ENCODE measurements around the gene CARMIL3. TPM values are rescaled to one million over a fixed set of nuclear protein-coding genes. Genes with fewer than 3 reads are reported as not detected.
A peak's percentile ranks its signal among the peaks of the same experiment; 100 is the strongest.
"Not testable (repeated sequence)": the region's sequence is repeated elsewhere in the genome, so short reads cannot be mapped to it uniquely, and the experiment has no call there.

Gene CARMIL3
- total RNA-seq, 1 donor from 2014 or later, result 0.96 TPM

DNA sequence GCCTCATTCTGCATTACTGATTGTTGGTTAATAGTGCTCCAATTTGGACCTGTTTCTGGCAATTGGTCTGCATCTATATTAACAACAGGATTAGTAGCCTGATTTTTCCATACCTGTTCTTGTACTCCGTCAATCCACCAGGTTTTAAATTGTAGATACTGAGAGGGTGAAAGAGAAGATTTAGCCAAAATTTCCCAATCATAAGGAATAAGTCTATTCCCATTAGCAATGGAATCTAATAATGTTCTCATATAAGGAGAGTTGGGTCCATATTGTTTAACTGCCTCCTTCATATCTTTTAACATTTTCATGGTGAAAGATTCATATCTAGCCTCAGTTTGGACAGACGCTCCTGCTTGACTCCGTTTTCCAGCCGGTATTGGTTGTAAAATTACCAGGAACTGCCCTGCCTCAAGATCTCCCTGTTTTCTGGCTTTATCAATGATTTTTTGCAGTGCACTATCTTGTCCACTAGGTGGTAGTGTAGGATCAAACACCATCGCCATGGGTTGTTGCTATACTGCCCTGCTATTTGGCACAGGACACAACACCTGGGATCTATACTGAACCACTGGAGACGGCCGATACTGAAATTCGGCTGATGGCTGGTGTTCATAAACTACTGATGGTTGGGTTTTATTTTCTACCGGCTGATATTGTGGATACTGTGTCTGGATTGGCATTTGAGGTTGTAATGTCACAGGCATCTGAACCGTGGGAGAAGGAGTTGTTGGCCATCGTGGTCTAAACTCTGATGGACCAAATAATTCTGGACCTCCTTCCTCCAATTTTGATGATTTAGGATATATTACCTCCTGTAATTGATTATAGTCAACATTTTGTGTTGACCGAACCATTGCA is 37.9 kb upstream of the CARMIL3 start:
- H3K27me3 ChIP-seq, result no peaks in the 10 kb centered on the region
- H3K4me1 ChIP-seq, result no peaks in the 10 kb centered on the region
- ATAC-seq, result peak; percentile 96
- no peak overlapping the region for H3K4me3 ChIP-seq
- H3K27ac ChIP-seq, result no peak overlapping the region
- DNase-seq, result no peak
- TF ChIP-seq, protein P1, sequence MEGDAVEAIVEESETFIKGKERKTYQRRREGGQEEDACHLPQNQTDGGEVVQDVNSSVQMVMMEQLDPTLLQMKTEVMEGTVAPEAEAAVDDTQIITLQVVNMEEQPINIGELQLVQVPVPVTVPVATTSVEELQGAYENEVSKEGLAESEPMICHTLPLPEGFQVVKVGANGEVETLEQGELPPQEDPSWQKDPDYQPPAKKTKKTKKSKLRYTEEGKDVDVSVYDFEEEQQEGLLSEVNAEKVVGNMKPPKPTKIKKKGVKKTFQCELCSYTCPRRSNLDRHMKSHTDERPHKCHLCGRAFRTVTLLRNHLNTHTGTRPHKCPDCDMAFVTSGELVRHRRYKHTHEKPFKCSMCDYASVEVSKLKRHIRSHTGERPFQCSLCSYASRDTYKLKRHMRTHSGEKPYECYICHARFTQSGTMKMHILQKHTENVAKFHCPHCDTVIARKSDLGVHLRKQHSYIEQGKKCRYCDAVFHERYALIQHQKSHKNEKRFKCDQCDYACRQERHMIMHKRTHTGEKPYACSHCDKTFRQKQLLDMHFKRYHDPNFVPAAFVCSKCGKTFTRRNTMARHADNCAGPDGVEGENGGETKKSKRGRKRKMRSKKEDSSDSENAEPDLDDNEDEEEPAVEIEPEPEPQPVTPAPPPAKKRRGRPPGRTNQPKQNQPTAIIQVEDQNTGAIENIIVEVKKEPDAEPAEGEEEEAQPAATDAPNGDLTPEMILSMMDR (IDR thresholded peaks at IDR 0.05), result peak; percentile 91
- no peaks in the 10 kb centered on the region for H3K36me3 ChIP-seq
- no peaks in the 10 kb centered on the region for H3K9me3 ChIP-seq
- intact Hi-C loops (cut with DNase I), result no loop called here

DNA sequence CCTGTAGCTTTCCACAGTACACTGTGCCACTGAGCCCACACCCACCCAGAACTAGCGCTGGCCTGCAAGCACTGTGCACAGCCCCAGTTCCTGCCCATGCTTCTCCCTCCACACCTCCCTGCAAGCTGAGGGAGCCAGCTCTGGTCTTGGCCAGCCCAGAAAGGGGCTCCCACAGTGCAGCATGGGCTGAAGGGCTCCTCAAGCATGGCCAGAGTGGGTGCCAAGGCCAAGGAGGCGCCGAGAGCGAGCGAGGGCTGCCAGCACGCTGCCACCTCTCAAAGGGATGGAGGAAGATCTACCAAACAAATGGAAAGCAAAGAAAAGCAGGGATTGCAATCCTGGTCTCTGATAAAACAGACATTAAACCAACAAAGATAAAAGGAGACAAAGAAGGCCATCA is 36.1 kb upstream of the CARMIL3 start:
- intact Hi-C loops (cut with DNase I), result loop anchor here (5.0 kb wide), 1 partner anchor 43 kb away; no protein-coding TSS in a partner anchor
- not testable (repeated sequence) for ATAC-seq

DNA sequence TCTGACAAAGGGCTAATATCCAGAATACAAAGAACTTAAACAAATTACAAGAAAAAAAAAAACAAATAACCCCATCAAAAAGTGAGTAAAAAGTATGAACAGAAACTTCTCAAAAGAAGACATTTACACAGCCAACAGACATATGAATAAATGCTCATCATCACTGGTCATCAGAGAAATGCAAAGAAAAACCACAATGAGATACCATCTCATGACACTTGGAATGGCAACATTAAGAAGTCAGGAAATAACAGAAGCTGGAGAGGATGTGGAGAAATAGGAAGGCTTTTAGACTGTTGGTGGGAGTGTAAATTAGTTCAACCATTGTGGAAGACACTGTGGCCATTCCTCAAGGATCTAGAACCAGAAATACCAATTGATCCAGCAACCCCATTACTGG is 32.8 kb upstream of the CARMIL3 start:
- not testable (repeated sequence) for H3K27ac ChIP-seq, H3K9me3 ChIP-seq, H3K27me3 ChIP-seq, H3K36me3 ChIP-seq, DNase-seq, ATAC-seq, H3K4me3 ChIP-seq, H3K4me1 ChIP-seq
- intact Hi-C loops (cut with DNase I), result loop anchor here (5.0 kb wide), 1 partner anchor 47 kb away; no protein-coding TSS in a partner anchor

More for the DNA sequence above, 36.1 kb upstream of the CARMIL3 start:
- DNase-seq, H3K27ac ChIP-seq, H3K27me3 ChIP-seq, H3K4me1 ChIP-seq, H3K36me3 ChIP-seq, H3K9me3 ChIP-seq, H3K4me3 ChIP-seq: not testable (repeated sequence)

DNA sequence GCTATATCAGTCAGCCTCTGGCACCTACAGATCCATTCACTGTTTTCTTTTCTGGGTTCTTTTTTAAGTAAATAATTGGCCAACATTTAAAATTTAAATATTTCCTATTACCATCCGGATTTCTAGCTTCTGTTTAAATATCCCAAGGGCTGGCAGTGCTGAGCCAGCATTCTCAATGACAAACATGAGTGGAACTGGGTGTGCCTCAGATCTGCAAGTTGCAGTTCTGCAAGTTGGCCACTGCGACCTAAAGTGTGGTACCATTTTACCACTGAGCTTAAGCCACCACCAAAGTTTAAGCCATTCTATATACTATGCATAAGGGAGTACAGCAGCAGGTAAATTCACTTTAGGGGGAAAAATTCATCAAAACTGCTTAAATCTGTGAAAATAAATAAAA is 31.9 kb upstream of the CARMIL3 start:
- DNase-seq, H3K27me3 ChIP-seq, H3K27ac ChIP-seq, H3K4me1 ChIP-seq, H3K4me3 ChIP-seq, H3K9me3 ChIP-seq, H3K36me3 ChIP-seq: not testable (repeated sequence)
- TF ChIP-seq, protein P1 (IDR thresholded peaks at IDR 0.05), result peak; percentile 19
- peak; percentile 86 for ATAC-seq
- intact Hi-C loops (cut with DNase I), result loop anchor here (5.0 kb wide), 1 partner anchor 48 kb away; no protein-coding TSS in a partner anchor

DNA sequence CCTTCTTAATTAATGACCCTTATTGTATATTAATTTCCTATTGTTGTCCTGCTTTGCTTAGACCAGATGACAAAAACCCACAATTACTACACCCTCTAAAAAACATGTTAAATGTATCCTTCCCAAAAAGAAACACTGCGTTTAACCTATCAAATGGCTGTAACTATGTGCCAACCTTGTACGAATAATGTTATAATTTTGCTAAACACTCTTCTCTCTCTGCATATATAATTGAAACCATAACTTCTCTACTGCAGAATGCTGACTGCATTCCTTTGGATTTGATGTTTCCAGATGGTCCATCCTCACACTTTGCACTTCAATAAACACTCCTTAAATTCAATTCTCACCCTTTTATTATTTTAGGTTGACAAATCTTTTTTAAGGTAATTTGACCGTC is 31.3 kb upstream of the CARMIL3 start:
- H3K27me3 ChIP-seq; H3K4me3 ChIP-seq; intact Hi-C loops (cut with DNase I); H3K27ac ChIP-seq; H3K9me3 ChIP-seq; DNase-seq; ATAC-seq; H3K36me3 ChIP-seq; H3K4me1 ChIP-seq: not testable (repeated sequence)

DNA sequence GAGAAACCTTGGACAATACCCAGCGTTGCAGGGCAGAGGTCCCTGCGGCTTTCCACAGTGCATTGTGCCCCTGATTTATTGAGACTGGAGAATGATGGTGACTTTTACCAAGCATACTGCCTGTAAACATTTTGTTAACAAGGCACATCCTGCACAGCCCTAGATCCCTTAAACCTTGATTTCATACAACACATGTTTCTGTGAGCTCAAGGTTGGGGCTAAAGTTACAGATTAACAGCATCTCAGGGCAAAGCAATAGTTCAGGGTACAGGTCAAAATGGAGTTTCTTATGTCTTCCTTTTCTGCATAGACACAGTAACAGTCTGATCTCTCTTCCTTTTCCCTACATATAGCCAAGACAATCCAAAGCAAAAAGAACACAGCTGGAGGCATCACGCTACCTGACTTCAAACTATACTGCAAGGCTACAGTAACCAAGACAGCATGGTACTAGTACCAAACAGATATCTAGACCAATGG is 26.8 kb upstream of the CARMIL3 start:
- H3K27ac ChIP-seq; H3K4me3 ChIP-seq; H3K4me1 ChIP-seq; DNase-seq; H3K27me3 ChIP-seq; H3K9me3 ChIP-seq; intact Hi-C loops (cut with DNase I); ATAC-seq; H3K36me3 ChIP-seq: not testable (repeated sequence)

DNA sequence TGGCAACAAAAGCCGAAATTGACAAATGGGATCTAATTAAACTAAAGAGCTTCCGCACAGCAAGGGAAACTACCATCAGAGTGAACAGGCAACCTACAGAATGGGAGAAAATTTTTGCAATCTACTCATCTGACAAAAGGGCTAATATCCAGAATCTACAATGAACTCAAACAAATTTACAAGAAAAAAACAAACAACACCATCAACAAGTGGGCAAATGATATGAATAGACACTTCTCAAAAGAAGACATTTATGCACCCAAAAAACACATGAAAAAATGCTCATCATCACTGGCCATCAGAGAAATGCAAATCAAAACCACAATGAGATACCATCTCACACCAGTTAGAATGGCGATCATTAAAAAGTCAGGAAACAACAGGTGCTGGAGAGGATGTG is 22.1 kb upstream of the CARMIL3 start:
- H3K27ac ChIP-seq; H3K27me3 ChIP-seq; DNase-seq; H3K4me1 ChIP-seq; intact Hi-C loops (cut with DNase I); H3K9me3 ChIP-seq; H3K36me3 ChIP-seq; ATAC-seq; H3K4me3 ChIP-seq: not testable (repeated sequence)

DNA sequence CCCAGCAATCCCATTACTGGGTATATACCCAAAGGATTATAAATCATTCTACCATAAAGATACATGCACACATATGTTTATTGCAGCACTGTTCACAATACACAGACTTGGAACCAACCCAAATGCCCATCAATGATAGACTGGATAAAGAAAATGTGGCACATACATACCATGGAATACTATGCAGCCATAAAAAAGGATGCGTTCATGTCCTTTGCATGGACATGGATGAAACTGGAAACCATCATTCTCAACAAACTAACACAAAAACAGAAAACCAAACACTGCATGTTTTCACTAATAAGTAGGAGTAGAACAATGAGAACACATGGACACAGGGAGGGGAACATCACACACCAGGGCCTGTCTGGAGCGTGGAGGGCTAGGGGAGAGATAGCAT is 20.5 kb upstream of the CARMIL3 start:
- ATAC-seq; H3K4me1 ChIP-seq; DNase-seq; H3K4me3 ChIP-seq; H3K36me3 ChIP-seq; H3K27me3 ChIP-seq; intact Hi-C loops (cut with DNase I); H3K9me3 ChIP-seq; H3K27ac ChIP-seq: not testable (repeated sequence)

Measured in upper lobe of right lung (tissue), 1 donor.